ENCODE data around the gene MFAP4.

GRCh38 chr17:19376811-19377210 is 10.2 kb downstream of the MFAP4 start:
- no peak for TF ChIP-seq EZH2 (optimal IDR thresholded peaks at IDR 0.05; ENCODE audit: low read depth, low read length)
- TF ChIP-seq CTCF (IDR thresholded peaks at IDR 0.05; ENCODE audit: low read length), result no peak
